ENCODE results near the gene AKR1B1.
A peak's percentile ranks its signal among the peaks of the same experiment; 100 is the strongest.

AKR1B1 gene

DNA sequence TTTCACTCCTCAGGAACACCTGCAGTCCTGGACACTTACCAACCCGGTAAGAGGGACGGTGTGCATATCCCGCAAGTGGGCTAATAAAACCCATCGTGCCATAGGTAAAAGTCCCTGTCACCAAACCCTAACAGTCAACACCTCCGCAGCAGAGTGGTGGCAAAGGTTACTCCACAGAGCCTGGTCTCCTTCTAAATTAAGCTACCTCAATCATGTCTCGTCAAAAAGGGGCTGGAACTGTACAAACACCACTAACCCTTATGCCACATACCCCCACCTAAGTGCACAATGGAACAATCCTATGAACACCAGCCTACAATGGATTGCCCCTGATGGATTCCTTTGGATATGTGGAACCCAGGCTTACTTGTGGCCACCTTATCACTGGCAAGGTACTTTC is 9.6 kb upstream of the AKR1B1 start:
- DNase-seq, result no peak

GRCh38 chr7:134468054-134468453 is 9.2 kb upstream of the AKR1B1 start:
- DNase-seq, result no peak

DNA sequence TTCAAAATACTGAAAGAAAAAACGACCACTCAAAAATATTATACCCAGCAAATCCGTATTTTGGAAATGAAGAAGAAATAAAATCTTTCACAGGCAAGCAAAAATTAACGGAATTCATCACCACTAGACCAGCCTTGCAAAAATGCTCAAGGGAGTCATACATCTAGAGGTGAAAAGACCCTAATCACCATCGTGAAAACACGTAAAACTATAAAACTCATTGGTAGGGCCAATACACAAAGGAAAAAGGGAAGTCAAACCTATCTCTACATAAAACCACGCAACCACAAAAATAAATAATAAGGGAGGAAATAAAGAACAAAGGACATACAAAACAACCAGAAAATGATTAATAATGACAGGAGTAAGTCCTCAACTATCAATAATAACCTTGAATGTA is 6.6 kb upstream of the AKR1B1 start:
- DNase-seq, result no peak

DNA sequence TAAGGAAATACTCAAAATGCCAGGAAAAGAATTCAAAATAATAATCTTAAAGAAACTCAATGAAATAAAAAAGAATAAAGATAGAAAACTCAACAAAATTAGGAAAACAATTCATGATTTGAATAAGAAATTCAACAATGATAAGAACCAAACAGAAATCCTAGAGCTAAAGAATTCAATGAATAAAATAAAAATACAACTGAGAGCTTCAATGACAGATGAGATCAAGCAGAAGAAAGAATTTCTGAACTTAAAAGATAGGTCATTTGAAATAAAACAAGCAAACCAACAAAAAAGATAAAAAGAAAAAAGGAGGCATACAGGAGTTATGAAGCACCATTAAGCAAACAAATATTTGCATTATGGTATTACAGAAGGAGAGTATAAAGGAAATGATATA is 5.6 kb upstream of the AKR1B1 start:
- no peak for DNase-seq

GRCh38 chr7:134463751-134464150 is 4.9 kb upstream of the AKR1B1 start:
- DNase-seq, result no peak

- no peak for DNase-seq
These were observed 3.5 kb upstream of the AKR1B1 start for GRCh38 chr7:134462337-134462925.

- DNase-seq, result no peak
These were observed 3.0 kb upstream of the AKR1B1 start for GRCh38 chr7:134461916-134462315.

- no peak for DNase-seq
These were observed 1.1 kb upstream of the AKR1B1 start for GRCh38 chr7:134459981-134460380.

- DNase-seq, result peak; percentile 18
These were observed 527 bp downstream of the AKR1B1 start for GRCh38 chr7:134458341-134458805.

- DNase-seq, result no peak
These were observed 1.7 kb downstream of the AKR1B1 start for GRCh38 chr7:134457210-134457609.

DNA sequence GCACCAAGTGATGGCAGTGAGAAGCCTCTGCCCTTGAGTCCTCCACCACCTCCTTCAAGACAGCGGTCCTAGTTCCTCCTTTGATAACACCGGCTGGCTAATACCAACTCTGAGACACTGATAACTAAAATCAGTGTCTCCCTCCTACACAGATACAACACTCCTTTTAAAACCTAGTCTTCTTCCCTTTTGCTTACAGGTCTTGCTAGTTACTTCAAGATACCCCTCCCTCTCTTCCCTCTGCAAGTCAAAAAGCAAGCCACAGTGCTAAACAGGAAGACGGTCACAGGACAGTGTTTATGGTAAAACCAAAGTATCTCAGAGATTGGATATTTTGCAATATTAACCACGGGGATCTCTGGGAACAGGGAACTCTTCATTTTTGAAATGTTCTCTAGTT is 4.6 kb downstream of the AKR1B1 start:
- DNase-seq, result no peak

GRCh38 chr7:134453518-134453917 is 5.4 kb downstream of the AKR1B1 start:
- DNase-seq, result no peak

DNA sequence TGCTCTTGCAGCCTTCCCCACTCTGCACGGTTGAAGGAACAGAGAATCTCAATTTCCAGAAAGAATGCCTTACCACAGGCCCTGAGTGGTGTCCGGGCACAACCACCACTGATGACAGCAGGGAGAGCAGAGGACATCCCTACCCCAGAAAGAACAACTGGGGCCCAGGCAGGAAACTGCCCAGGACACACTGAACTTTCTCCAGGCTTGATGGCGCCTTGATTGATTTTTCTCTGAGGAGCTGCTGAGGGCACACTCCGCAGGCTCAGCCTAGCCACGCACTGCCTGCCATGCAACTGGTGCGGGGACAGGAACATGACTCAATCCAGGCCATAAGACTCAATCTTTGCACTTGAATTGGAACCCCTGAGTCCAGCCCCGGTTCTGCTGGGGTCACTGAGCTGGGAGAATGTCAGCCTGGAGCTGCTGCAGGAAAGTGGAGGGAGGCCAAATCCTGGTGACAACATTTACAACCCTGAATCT is 5.9 kb downstream of the AKR1B1 start:
- no peak for DNase-seq

DNA sequence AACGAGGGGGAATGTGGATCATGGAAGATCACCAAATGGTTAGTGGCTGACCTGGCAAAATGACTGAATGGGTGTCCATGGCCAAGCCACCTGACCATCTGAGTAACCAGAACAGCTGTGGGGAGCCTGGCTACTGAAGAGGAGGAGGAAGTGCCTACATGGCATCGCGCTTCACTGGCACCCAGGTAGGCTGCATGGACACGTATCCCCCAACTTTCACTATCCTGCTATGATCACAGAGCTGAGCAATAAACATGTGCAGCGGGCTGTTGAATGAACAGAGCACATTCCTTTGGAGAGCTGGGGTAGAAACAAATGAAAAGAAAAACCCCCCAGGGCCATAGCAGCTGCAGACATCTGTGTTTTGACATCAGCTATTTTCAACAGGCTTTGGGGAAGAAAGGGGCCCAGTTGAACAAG is 6.5 kb downstream of the AKR1B1 start:
- DNase-seq, result no peak

DNA sequence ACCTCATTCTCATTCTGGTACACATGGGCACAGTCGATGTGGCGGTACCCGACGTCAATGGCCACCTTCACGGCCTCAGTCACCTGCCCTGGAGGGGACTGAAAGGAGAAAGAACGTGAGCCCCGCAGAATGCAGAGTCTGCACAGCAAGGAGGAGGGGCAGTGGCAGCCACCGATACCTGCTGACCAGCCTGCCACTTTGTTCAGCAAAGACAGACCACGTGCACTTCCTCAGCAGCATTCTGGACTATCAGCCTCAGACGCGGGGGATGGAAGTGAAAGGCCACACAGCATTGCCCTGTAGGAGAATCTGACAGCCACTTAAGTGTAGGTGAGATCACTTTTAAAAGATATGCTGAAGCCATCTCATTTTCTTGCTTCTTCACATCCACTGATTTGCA is 7.2 kb downstream of the AKR1B1 start:
- no peak for DNase-seq

- DNase-seq, result no peak
These were observed 8.5 kb downstream of the AKR1B1 start for GRCh38 chr7:134450294-134451000.

DNA sequence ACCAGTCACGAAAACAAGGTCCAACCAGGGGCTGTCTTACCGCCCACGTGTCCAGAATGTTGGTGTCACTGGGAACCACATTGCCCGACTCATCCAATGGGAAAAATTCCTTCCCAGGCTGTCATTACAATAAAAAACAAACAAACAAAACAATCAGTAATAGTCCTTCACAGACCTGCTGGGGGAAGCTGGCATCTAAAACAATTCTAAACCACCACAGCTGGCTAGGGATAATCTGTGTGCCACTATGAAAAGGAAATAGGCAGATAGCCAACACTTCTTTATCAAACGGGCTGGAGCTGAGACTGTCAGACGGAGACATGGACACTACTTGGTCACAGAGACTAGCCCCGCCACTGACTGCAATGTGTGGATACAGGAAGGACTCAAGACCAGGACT is 9.2 kb downstream of the AKR1B1 start:
- no peak for DNase-seq

DNA sequence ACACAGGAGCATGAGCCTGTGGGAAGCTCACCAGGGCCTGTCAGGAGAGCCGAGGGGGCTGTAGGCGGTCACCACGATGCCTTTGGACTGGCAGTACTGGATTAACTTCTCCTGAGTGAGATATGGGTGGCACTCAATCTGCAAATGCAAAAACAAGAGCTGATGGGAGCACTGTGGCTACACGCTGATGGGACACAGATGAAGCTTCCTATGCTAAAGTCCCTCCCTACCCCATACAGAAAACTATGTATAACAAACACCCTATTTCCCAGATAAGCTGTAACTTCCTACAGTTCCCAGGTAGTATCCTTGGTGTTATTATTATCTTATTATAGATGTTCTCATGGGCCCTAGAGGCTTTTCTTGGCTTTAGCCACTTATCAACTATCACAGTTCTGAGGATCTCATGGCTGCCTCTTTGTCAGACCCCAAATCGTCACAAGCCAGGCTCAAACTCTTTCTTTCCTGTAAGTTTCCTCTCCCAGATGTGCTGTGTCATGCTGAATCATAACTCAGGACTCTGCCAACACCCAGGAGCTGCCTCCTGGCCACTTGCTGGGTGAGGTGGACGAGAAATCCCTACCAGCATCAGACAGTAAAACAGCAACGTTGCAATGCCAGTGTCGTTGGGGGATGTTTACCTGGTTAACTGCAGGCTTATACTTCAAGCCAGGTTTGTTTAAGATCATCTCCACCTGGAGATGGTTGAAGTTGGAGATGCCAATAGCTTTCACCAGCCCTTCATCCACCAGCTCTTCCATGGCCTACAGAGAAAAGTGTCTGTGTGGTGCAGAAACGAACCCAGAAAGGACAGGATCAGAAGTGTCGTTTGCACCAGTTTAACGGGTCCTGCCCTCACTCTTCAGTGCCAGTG is 10.3 kb downstream of the AKR1B1 start:
- peak; percentile 10 for DNase-seq

GRCh38 chr7:134447383-134447782 is 11.5 kb downstream of the AKR1B1 start:
- no peak for DNase-seq

DNA sequence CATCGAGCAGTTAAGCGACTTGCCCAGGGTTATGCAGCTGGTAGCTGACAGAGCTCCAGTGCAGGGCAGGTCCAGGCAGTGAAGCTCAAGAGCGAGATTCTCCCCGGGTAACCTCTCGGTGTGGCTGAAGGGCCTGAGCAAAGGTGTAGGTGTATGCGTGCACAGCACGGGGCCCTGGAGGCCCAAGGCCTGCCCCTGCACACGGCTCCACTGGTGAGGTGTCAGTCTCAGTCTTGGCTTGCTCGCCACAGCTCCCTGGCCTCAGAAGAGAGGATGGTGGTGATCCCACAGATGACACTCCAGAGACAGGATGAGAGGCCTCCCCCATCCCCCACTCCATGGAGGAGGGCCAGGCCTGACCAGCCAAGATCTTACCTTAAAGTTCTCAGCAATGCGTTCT is 12.0 kb downstream of the AKR1B1 start:
- DNase-seq, result no peak

GRCh38 chr7:134446446-134446845 is 12.5 kb downstream of the AKR1B1 start:
- no peak for DNase-seq

DNA sequence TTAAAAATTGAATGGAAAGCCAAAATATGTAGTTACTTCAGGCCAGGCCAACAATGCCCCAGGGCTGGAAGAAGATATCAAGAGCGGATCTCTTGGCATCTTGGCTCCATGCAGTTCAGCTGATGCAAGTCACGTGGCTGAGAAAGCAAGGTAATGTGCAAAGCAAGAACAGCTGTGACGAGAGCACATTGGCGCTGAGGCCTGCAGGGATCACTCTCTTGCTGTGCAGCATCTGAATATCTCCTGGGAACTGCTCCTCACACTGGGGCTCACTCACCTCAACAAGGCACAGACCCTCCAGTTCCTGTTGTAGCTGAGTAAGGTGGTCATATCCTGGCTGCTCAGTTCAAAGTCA is 14.0 kb downstream of the AKR1B1 start:
- no peak for DNase-seq

DNA sequence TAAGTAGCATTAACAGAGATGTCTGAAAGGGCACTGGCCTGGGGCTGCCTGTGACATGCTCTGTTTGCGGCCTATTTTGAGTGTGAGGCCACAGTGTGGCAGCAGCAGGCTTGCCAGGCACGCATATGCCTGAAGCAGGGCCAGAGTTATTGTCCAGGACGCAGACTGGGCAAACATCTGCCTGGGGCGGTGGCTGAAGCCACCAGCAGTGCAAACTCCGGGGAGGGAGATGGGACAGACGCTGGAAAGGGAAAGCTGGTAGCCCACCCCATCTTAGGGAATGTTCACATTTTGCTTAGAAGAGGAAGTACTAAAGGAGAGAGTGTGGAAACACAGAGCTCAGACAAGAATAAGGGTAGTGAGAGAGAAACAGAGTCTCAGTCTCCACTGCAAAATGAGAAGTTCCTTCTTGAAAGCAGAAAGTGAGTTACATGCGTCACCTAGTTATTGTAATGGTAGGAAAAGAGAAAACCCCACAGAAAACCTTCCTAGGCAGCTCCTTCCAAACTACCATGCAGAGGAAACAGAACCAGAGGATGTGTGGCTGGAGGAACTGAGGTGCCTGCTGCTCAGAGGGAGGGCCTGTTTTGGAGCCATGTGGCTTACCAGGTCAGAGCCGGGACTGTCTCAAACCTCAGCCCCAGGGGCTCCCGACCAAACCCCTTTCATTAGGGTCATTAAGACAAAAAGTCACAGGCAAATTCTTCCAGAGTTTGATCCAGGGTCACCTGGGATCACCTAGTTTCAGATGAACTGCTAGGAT is 14.5 kb downstream of the AKR1B1 start:
- no peak for DNase-seq

All from T1000 (cell line).